D721Med (cell line): ENCODE data around the gene TGFBR3L.

Experiments used
- DNase-seq: peaks from one replicate; pipeline ENCODE4 v3.0.0; 2011; ENCODE audit warnings: low spot score; ENCODE audit not compliant: insufficient read length
- FAIRE-seq: peaks from 2 replicates; lab custom pipeline; 2011; peaks lifted over from hg19 to GRCh38; lab: Jason Lieb, UNC
- TF ChIP-seq, protein P1 (sequence below): IDR thresholded peaks from 2 replicates; pipeline ENCODE4 v1.5.1; 2012; ENCODE audit warnings: mild to moderate bottlenecking, control low read depth; ENCODE audit not compliant: insufficient read depth; ENCODE audit errors: missing control alignments

The TGFBR3L gene

DNA sequence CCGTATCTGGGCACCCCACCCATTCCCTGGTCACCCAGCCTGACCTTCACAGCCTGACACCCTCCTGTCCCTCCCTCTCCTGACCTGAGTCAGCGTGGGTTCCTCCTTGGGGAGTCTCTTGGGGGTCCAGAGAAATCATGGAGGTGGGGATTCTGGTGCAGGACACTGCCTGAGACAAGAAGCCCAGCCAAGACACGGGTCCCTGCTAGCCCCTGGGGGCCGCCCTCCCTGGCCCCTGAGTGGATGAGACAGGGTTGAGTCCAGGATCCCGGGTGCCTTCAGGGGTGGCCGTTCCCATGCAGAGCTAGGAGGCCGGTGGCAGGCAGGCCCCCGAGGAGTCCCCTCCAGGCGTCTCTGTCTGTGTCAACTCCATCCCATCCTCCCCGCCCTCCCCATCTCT is 9.4 kb upstream of the TGFBR3L start:
- FAIRE-seq, result no peak
- no peak for DNase-seq
- TF ChIP-seq, protein P1, sequence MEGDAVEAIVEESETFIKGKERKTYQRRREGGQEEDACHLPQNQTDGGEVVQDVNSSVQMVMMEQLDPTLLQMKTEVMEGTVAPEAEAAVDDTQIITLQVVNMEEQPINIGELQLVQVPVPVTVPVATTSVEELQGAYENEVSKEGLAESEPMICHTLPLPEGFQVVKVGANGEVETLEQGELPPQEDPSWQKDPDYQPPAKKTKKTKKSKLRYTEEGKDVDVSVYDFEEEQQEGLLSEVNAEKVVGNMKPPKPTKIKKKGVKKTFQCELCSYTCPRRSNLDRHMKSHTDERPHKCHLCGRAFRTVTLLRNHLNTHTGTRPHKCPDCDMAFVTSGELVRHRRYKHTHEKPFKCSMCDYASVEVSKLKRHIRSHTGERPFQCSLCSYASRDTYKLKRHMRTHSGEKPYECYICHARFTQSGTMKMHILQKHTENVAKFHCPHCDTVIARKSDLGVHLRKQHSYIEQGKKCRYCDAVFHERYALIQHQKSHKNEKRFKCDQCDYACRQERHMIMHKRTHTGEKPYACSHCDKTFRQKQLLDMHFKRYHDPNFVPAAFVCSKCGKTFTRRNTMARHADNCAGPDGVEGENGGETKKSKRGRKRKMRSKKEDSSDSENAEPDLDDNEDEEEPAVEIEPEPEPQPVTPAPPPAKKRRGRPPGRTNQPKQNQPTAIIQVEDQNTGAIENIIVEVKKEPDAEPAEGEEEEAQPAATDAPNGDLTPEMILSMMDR, result no peak

GRCh38 chr19:7905859-7906258 is 8.8 kb upstream of the TGFBR3L start:
- TF ChIP-seq, protein P1, result no peak
- no peak for FAIRE-seq
- no peak for DNase-seq

DNA sequence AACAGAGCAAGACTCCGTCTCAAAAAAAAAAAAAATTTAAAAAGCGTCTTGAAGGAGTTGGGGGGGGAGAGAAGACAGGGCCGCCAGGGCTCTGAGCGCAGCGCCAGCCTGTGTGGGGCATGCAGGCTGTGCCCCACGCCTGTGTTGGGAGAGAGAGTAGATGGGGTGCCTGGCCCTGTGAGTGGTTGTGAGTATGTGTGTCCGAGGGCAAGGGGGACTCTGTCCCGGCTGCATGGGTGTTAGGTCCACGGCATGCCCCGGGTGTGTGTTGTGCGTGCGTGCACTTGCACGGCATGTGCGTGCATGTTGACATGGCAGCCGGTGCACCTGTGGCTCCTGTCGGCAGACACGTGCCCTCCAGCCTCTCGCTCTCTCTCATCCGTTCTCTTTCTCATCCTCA is 7.5 kb upstream of the TGFBR3L start:
- FAIRE-seq (no peak), DNase-seq (no peak)
- TF ChIP-seq, protein P1, result no peak

GRCh38 chr19:7907544-7907943 is 7.1 kb upstream of the TGFBR3L start:
- TF ChIP-seq, protein P1, result no peak
- no peak for FAIRE-seq
- no peak for DNase-seq

DNA sequence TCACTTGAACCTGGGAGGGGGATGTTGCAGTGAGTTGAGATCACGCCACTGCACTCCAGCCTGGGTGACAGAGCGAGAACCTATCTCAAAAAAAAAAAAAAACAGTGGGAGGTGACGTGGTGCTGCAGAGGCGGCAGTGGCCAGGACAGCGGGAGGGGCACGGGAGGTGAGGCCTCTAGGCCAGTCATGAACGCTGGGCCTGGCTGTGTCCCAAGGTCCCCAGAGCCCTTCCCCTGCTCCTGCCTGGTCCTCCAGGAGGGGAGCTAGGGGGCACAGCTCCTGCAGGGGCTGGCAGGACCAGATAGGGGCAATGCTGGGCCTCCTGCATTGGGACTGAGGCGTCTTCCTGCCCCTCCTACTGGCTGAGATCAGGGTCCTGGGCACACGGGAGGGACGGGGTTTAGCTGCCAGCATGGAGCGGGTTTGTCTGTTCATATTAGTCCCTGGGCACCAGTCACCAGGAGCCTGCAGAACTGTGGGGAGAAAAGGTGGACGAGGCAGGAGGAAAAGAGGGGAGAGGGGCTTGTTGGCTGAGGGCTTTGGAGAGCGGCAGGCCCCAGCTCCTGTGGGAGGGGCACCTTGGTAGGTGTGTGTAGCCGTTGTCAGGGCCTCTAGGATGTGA is 6.4 kb upstream of the TGFBR3L start:
- TF ChIP-seq, protein P1, result no peak
- DNase-seq, result no peak

DNA sequence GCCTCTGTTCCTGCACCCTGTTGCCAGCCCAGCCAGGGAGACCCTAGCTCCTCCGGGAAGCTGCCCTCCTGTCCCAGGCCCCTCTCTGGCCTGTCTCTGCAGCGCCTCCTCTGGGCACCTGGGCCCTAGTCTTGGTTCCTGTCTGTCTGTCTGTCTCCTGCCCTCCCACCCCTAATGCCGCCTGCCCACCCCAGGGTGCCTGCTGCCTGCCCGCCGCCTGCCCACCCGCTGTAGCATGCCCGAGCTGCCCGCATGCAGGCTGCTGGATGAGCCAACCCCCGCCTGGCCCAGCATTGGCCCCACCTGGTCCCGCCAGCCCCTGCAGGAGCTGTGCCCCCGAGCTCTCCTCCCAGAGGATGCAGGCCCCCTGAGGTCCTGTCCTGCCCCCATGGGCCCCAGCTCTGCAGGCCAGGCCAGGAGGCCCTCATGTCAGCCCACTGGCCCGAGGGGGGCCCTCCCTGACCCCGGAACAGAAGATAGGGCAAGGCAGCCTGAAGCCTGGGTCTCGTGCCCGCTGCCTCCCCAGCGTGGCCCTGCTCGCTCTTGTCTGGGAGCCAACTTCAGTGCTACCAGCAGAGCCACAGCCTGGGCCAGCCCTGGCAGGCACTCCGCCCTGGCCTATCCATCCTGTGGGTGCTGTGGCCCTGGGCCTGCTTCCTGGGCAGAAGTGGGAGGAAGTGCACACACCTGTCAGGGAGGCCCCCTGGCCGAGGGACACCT is 5.7 kb upstream of the TGFBR3L start:
- DNase-seq, result no peak
- TF ChIP-seq, protein P1, result no peak
- FAIRE-seq, result no peak

More for the DNA sequence above, 6.4 kb upstream of the TGFBR3L start:
- no peak for FAIRE-seq
